NCI-H226 (cell line): ENCODE measurements around the gene CLCF1.

Experiments used
- DNase-seq: peaks from one replicate; pipeline ENCODE4 v3.0.0-alpha.2; 2015

CLCF1 gene

DNA sequence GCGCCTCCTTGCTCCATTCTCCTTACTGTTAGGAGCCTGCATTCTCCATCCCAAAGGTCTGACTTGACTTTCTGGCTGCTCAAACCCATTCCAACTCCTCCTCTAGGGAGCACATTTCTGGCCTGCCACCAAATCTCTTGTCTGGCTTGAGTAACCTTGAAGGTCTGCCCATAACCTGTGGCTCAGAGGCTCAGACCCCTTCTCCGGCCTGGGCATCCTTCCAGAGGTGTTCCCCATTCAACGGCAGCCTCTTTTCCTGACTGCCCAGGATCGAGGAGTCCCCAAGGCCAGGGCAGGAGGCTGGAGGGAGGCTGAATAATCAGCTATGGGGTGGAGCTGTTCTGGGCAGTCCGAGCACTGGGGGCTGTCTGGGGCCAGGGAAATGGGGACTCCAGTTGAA lies 20.6 kb upstream of the CLCF1 start:
- DNase-seq, result no peak

DNA sequence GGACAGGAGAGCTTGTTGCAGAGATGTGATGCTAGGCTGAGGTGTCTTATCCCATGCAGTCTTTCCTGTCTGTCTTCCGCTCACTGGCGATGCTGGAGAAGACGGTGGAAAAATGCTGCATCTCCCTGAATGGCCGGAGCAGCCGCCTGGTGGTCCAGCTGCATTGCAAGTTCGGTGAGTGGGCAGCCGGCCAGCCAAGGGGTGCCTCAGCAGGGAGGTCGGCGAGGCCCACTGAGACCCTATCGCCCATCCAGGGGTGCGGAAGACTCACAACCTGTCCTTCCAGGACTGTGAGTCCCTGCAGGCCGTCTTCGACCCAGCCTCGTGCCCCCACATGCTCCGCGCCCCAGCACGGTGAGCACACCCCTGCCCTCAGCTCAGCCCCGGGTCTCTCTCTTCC lies 20.0 kb upstream of the CLCF1 start:
- no peak for DNase-seq

DNA sequence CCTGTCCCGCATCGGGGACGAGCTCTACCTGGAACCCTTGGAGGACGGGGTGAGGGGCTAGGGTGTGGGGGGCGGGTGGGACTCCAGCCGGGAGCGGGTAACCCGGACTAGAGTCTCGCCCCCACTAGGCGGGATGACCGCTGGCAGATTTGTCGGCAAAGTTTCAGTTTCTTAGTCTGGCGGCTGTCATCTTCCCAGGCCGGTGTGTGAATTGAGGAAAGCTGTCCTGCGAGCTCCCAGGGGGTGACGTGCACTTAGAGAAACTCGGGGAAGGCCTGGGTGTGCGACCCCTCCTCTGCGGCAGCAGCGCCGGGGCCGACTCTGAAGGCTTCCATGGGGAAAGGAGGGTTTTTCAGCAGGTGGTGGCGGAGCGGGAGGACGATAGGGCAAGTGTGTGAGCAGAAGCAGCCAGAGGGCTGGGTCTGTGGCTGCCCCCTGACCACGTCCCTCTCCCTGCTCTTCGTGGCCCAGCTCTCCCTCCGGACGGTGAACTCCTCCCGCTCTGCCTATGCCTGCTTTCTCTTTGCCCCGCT lies 18.9 kb upstream of the CLCF1 start:
- DNase-seq, result no peak

DNA sequence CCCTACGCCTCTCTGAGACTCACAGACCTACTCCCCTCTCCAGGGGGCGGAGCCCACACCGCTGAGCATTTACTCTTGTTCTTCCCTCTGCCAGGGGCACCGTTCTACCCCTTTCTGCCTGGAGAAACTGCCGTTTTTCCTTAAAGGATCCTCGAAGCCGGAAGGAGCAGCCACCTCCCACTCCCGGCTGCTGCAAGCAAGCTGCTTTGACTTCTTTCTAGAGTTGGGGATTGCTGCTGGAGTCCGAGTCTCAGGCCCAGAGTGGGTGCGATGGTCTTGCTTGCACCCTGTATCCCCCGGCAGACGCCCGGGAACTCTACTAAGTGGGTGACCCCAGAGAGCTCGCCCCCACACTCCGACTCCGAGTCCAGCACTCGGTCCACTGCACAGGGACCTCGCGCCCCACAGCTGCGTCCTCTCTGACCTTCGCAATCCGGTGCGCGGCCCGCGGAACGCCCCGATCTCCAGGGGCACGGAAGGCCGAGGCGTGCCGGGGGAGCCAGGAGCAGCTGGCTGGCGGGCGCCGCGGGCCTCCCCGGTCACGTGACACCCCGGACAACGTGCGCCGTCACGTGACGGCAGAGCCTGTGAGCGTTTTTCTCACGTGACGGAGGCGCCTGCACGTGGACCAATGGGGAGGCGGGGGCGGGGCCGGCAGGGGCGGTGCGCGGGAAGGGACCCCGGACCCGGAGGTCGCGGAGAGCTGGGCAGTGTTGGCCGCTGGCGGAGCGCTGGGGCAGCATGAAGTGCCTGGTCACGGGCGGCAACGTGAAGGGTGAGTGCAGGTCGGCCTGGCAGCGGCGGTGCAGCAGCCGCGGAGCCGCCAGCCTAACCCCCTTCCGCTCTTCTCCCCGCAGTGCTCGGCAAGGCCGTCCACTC lies 18.1 kb upstream of the CLCF1 start, which contains the start of gene RAD9A:
RAD9A (plus strand) TSS at position 683 of the 879 bp plus-strand sequence; CDS start at position 742, 59 bp downstream.
- DNase-seq, result peak; percentile 88

DNA sequence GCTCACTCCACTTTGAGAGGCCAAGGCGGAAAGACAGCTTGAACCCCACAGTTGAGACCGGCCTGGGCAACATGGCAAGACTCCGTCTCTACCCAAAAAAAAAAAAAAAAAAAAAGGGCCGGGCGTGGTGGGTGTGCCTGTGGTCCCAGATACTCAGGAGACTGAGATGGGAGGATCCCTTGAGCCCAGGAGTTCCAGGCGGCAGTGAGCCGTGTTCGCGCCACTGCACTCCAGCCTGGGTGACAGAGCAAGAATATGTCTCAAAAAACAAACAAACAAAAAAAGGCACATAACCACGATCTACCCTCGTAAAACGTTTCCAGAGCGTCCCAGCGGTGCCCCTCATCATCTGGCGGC lies 17.5 kb upstream of the CLCF1 start:
- no peak for DNase-seq

DNA sequence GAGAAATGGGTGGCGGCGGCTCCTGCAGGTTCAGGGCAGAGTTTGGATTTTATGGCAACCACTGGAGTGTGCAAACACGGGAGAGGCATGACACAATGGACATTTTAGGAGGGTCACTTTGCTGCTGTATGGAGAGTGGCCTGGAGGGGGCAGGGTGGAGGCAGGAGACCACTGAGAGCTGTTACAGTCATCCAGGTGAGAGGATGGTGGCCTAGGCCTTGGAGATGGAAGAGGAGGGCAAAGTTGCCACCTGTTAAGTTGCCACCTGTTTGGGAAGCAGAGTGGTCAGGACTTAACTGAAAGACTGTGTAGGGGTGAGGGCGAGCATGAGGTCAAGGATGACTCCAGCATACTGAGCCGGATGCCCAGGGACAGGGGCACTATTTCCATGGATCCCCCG lies 16.1 kb upstream of the CLCF1 start:
- DNase-seq, result no peak

DNA sequence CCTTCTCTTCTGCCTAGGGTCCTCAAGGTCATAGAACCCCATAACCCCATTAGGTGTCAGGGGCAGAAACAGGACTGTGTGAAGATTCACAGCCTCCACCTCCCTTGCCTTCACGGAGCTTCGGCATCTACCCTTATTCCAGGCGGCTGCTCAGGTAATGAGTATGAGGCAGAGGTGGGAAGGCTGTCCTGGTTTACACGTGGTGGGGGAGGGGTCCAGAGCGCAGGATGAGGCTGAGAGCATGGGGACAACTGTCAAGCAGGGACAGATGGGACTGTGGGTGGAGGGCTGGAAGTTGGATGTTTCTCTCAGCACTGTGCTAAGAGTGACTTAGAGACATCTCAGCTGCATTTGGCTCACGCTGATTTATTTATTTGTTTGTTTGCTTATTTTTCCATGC lies 14.1 kb upstream of the CLCF1 start:
- no peak for DNase-seq

DNA sequence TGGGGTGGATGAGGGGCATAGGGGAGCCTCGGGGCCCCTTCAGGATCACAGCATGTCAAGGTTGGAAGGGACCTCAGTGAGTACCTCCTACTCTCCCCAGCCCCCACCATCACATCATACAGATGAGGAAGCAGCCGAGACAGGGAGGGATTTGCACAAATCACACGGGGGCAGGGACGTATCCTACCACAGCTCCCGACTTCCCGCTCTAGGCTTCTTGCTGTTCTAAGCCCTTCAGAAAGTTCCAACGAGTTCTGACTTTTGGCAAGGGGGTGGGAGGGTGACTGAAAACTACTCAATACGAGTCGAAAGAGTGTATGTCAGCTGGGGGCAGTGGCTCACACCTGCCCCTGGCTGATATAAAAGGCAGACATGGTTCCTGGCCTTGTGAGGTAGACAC lies 13.7 kb upstream of the CLCF1 start:
- DNase-seq, result no peak

DNA sequence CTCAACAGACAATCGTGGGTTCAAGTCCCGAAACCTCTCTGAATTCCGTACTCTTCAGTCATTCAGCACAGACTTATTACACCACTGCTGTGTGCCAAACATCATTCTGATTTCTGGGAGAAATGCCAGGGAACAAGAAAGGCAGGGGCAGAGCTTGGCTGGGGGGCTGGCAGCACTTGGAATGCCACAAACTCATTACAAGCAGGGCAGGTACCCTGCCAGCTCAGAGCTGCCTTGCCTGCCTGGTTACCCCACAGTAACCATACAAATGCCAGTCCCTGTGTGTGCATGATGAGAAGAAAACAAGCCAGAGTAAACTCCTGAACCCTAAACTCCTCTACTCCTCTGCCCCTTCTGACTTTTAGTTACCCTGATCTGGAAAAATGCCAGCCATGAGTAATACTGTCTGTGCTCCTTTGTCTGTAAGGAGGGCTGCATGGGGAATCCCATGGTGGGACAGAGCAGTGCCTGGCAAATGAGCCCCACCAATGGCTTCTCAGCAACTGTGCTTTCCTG lies 11.5 kb upstream of the CLCF1 start:
- peak; percentile 80 for DNase-seq

DNA sequence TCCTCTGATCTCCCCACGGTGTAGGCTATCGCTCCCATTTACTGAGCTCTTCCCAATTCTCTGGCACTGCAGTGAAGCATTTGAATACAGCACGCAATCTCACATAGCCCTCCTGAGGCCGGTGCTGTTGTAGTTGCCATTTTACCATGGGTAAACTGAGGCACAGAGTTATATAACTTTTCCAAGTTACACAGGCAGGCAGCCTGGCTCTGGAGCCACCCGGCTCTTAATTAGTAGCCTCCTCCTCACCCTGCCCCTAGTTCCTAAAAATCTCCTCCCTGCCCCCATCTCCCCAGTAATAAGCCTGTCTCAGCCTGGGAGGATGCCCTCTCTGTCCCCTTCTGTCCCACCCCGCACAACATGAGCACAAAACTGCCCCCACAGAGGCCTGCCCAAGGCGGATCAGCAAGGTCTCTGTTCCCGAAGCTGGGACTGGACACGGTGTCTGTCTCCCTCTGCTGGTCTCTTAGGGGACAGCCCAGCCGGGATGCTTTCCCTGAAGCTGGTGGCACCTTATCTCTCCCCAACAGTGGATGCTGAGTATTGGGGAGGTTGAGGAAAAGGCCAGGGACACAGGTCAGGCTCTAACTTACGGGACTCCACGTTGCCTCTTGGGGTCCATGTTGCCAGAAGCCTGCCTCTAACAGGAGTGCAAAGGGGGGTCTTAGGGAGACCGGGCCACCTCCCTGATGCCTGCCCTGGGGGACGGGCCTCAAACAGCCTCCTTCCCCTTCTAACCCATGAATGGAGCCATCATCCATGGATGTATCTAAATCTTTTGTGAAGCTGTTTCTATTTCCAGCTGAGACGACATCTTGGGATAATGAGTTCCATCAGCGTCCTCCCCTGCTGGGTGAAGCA lies 9.1 kb upstream of the CLCF1 start:
- DNase-seq, result peak; percentile 58

DNA sequence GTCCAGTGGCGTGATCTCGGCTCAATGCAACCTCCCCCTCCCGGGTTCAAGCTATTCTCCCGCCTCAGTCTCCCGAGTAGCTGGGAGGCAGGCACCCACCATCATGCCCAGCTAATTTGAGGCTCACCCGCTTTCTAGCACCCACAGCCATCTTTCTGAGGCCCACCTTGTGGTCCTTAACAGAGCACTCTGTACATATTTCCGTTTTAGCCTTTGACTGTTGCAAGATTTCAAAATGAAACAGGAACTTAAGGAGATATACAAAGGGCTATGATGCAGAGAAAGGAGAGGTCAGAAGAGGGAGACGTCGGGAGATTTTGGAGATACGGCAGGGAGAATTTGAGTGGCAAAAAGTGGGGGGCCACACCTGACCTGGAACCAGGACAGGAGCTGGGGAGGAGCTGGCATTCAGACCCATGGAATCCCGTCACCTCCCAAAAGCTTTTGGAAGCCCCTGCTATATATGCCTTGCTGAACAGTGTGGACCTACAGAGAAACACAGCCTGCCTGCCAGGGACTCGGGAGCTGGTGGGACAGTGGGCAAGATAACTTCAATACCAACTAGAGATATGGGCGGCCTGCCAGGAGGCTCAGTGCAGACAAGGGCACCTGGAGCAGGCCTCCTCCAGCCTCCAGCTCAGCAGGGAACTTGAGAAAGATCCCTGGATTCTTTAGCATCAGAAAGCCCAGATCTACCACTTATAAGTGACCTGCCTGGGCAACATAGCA lies 8.0 kb upstream of the CLCF1 start:
- DNase-seq, result no peak

DNA sequence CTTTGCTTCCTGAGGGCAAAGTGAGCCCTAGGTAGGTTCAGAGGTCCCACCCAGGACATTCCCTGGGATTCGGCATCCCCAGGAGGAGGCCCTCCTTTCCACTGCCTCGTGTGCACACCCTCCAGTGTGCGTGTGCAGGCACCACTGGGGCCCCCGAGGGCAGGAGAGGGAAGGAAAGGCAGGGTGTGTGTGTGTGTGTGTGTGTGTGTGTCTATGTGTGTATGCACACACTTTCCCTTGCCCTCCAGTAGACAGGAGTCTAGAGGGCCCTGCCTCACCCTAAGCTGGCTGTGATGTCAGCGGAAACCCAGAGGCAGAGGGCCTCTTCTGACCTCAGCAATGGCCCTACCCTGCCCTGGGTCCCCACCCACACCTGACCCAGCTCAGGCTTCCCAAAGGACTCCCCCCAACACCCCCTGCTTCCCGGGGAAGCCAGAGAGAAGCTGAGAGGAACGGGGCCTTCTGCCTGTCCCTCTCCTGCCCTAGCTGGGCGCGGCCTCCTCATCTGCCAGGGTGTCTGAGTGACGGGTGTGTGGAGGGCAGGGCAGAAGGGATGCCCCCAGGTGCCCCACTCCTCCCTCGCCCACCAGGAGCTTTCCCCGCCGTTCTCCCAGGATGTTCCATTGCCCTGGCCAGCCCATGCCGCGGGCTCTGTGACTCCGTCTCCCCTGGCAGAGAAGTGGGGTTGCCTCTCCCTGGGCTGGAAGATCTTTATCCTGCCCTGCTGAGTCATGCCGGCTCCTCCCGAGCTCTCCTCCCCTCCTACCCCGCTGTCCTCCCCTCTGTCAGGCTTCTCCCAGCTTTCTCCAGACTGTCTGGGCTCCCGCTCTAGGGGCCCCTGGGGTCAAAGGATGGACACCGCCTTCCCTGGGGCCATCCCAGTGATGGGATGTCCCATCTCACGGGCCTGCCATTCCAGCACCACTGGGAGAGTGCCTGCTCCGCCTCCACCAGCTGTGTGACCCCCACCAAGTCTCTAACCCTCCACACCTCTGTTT lies 6.0 kb upstream of the CLCF1 start:
- peak; percentile 66 for DNase-seq

DNA sequence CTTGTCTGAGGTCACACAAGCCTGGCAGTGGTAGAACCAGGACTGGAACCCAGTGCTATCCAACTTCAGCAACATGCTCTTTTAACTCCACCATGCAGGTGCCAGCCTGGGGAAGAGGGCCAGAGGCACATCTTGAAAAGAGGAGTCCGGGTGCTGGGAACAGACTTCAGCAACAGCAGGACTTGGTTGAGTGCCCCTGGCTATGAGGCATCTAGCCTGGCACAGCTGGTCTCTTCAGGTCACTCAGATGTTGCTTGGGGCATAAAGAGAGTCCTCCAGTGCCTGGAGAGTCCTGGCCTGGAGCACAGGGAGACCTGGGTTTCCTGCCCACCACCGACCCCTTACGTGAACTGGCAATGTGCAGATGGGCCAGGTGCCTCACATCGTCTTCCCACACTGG lies 5.1 kb upstream of the CLCF1 start:
- DNase-seq, result no peak

DNA sequence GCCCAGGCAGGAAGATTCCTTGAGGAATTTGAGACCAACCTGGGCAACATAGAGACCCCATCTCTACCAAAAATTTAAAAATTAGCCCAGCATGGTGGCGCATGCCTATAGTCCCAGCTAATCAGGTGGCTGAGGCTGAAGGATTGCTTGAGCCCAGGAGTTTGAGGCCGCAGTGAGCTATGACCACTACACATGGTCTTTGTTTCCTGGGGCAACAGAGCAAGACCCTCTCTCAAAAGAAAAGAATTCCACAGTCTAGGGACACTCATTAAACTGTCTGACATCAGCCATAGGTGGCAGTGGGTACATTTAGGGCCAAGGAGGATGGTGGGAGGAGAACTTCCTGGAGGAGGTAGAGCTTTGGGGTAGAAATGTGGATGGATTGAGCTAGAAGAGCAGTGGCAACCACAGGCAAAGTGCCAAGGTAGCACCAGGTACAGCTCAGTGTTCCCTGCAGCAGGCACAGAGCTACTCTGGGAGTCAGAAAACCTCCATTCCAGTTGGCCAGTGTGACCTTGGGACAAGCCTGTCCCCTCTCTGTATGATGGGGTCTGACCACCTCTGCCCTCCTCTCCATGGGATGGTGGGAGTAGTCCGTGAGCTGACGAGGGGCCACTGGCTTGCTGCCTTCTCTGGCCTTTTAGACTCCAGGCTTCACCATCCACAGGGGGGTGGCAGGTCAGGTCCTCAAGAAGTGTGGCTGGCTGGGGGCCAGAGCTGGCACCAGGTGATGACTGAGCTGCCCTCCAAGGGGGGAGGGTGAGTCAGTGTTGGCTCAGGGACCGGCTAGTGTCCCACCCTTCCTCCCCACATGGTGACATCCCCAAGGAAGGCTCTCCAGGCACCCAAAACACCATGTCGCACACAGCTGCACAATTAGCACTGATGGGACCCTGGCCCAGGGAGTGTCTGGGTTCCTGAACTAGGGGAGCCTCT lies 3.7 kb upstream of the CLCF1 start:
- no peak for DNase-seq

DNA sequence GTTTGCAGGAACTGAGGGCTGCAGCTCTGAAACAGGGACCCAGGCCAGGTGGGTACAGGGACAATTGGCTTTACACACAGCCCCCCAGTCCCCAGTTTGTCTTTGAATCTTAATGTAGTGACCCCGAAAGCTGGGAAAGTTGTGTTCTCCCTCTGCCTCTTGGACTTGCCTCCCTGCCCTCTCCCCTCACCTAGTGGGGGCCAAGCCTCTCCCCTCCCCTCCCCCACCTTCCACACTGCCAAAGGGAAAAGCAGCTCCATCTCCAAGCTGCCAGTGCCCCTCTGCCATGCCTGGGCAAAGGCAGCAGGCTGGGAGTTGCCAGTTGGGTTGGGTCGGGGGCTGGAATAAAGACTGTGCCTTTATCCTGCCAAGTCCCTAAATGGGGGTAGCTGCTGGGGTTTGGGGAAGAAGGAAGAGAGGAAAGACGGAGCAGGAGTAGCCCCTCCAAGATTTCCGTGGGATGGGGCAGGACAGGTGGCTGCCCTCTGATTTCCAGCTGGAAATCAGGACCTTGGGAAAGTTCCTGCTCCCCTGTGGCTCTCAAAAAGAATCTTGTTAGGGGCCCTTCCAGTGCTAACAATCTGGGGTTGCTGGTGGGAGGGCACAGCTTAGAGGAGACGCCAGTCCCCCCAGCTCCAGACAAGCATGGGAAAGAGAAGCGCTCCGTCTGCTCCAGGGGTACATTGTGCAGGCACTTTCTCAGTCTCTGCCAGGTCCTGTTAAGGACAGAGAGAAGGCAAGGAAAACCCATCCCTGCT lies 2.8 kb upstream of the CLCF1 start:
- DNase-seq, result no peak

DNA sequence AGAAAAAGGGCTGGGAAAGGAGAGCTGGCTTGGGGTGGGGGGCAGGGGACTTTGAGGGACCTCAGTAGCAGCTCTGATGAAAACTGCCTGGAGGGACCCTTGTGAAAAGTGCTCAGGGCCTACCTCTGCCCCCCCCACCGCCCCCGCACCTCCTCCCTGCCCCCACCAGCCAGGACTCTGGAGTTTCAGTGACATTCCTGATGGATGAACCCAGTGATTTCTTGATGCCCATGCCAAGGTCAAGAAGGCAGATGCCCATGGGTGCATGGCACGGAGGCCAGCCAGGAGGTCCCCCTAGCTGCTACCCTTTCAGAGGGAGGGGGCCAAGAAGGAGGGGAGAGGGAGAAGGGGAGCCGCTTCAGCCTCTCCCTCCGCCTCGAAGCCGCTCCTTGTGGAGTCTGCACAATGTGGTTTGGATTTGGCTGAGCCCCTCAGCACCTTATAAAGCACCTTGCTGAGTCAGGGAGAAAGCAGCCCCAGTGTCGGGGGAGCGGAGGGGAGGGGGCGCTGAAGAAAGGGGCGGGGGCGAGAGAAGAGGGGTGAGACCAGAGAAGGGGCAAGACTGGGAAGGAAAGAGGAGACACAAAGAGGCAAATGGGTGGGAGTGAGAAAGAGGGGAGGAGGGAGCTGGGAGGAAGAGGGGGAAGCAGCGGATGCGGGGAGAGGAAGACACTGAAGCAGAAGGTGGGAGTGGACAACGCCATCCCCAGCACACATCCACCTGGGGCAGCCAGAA lies 2.1 kb upstream of the CLCF1 start:
- DNase-seq, result no peak

DNA sequence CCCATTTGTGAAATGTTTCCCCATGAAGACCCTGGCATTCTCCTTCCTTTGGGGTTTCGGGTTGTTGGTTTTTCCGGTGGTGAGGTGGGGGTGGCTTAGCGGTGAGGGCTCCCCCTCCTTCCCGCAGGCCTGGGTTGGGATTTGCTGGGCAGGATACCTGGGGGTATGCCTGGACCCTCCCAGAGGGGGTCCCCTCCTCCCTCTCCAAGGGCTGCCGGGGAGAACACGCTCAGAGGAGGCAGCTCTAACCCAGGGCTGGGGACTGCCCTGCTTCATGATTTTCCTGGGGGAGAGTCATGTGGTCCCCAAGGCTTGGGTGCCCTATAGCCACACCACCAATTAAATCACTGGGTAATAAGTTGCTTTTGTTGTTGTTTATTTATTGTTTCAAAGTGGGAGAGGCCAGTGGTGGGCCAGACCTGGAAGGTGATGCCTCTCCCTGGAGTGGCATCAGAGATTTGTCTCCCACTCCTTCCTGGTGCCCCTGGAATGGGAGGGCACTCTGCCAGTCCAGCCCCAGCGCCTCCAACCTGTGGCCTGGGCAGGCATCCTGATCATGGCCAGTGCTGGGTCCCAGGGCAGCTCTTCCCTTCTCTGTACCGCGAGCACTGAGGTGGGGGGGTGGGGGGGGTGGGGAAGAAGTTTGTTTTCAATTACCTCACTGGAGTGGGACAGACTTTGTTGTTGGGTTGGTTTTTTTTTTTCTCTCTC lies 1.3 kb upstream of the CLCF1 start:
- DNase-seq, result peak; percentile 65
